Activated CD4-positive, alpha-beta T cell treated with anti-CD3 and anti-CD28 coated beads for 4 hours (primary cell): ENCODE data around the gene DIS3L2.
A peak's percentile ranks its signal among the peaks of the same experiment; 100 is the strongest.
"Not testable (repeated sequence)": the region's sequence is repeated elsewhere in the genome, so short reads cannot be mapped to it uniquely, and the experiment has no call there.

Source experiments
- DNase-seq, 2 donors: peaks; one replicate each; pipeline ENCODE4 v3.0.0-alpha.2; 2020

DIS3L2 gene

GRCh38 chr2:232307854-232308253 is 346.3 kb downstream of the DIS3L2 start:
- no peak for DNase-seq

GRCh38 chr2:232308986-232309385 is 347.5 kb downstream of the DIS3L2 start:
- no peak for DNase-seq

GRCh38 chr2:232309592-232309991 is 348.1 kb downstream of the DIS3L2 start:
- DNase-seq: no peak

GRCh38 chr2:232310121-232310520 is 348.6 kb downstream of the DIS3L2 start:
- peak in 1 of 2 donors; percentile 32 for DNase-seq

DNA sequence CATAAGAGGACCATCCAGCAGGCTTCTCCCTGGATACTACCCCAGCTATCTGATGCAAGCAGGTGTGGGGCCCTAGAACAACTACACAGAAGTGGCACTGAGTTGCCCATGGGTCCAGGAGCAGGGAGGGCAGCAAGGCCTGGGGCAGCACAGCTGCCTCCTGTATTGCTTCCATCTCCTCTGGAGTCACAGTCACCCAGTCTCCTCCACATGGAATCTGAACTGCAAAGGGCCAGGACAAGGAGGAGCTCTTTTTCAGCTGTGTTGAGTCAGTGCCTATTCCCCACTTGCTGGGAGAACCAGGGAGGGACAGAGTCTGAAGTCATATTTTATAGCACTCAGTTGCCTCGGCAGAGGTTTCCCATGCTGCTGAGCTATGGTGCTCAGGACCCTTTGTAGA is 349.2 kb downstream of the DIS3L2 start:
- no peak for DNase-seq

DNA sequence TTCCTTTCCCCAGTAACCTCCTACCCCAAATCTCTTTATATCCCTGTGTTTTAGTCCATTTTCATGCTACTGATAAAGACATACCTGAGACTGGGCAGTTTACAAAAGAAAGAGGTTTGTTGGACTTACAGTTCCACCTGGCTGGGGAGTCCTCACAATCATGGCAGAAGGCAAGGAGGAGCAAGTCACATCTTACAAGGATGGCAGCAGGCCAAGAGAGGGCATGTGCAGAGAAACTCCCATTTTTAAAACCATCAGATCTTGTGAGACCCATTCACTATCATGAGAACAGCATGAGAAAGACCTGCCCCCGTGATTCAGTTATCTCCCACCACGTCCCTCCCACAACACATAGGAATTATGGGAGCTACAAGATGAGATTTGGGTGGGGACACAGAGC is 352.1 kb downstream of the DIS3L2 start:
- not testable (repeated sequence) for DNase-seq

DNA sequence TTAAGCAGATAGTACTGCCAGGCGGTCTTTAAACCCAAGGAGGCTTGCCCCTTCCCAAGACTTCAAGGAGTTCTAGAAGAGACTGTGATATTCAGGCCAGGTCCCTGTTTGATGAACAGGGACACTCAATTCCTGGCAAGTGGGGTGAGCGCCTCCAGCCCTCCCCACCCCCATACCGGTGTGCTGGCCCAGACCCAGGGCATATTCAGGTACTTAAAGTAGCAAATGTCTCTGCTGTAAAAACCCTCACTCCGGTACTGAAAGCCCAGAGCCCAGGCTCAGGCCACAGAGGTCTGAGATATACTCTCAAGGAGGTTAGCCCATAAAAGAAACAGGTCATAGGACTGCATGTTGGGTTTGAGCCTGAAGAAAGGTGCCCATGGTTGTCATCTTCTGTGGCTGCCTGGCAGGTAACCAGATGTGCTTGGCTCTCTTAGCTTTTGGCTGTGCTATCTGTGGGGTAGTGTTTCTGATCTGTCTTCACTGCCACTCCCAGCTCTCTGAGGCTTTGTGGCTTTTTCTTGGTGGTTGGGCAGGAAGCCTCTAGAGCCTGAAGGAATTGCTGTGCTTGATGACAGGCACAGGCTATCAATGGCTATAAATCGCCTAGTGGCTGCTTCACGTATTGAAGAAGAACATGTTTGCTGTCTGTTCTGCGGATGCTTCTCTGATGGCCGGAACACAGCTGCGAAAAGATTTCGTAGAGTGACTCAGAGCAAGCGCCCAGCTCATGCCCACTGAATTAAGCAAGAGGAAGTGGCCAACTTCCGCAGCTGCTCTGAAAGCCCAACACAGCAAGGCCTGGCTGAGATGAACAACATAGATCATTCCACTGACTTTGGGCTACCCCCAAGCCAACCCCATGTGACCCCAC is 353.8 kb downstream of the DIS3L2 start:
- DNase-seq: peak; percentile 52 to 65

GRCh38 chr2:232315923-232316299 is 354.4 kb downstream of the DIS3L2 start:
- DNase-seq: no peak

GRCh38 chr2:232316461-232317330 is 355.2 kb downstream of the DIS3L2 start:
- DNase-seq: no peak

GRCh38 chr2:232318169-232318855 is 356.8 kb downstream of the DIS3L2 start:
- DNase-seq: no peak

- no peak for DNase-seq
These were observed 357.7 kb downstream of the DIS3L2 start for GRCh38 chr2:232319067-232319802.

GRCh38 chr2:232319803-232320442 is 358.4 kb downstream of the DIS3L2 start:
- DNase-seq: no peak

GRCh38 chr2:232320443-232320803 is 358.9 kb downstream of the DIS3L2 start:
- DNase-seq: no peak

- peak in 1 of 2 donors; percentile 31 for DNase-seq
These were observed 359.8 kb downstream of the DIS3L2 start for GRCh38 chr2:232321156-232321816.

DNA sequence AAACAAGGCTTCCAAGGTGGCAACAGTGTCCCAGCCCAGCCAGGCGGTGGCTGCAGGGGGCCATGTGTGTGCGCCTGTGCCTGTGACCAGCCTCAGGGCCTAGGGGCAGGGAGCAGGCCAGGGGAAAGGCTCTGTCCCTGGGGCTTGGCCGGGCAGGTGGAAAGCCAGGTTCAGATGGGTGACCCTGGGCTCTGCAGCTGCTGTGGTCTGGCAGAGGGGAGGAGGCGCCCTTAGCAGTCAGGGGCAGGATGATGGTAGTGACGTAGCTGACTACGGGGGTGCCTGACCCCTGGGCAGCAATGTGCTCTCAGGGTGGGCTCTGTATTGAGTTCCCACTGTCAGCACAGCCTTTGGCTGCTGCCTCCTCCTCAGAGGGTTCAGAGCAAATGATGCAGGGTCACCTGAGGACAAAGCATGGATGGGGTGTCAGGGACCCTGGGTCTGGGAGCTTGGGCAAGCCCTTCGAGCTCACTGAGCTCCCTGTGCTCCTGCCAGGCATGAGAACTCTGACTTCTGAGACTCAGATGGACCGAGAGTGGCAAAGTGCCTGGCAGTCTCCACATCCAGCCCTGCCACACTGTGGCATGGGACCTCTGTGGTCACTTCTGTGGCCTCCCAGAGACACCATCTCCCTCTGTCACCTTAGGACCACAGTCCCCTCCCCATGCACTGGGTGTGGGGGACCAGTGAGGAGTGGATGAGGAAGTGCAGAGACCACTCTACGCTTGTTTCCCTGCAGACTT is 360.5 kb downstream of the DIS3L2 start:
- no peak for DNase-seq

GRCh38 chr2:232322560-232323327 is 361.2 kb downstream of the DIS3L2 start:
- DNase-seq: no peak

- no peak for DNase-seq
These were observed 361.8 kb downstream of the DIS3L2 start for GRCh38 chr2:232323328-232323650.

DNA sequence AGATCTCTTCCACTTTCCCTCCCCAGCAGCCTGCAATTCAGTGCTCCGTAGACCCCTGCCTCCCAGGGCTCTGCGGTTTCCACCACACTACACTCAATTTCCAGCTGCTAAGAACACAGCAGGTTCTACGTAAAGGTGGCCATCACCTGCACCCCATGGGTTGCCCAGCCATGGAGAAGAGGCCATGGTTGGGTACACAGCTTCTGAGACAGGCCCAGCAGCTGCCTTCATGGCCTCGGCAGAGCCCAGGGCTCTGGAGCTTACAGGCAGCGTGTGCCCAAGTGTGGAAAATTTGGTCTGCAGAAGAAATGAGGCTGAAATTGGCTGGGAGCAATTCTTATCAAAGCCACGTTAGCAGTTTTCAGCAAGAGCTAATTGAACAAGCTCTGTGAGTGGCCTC is 362.5 kb downstream of the DIS3L2 start:
- not testable (repeated sequence) for DNase-seq

GRCh38 chr2:232324778-232325177 is 363.3 kb downstream of the DIS3L2 start:
- DNase-seq: no peak
